Astrocyte of the spinal cord (primary cell): ENCODE measurements around the gene SRP68.

ENCODE experiments used
- DNase-seq: peaks from one replicate; pipeline ENCODE4 v3.0.0; 2011; ENCODE audit warnings: low read depth, low spot score
- H3K4me3 ChIP-seq: 2 replicates; pipeline ENCODE4 v1.5.1; 2011; ENCODE audit warnings: low read depth, mild to moderate bottlenecking, low read length, moderate library complexity
- in situ Hi-C: cut with HindIII; loops from 2 replicates; pipeline ENCODE4 v1.10.0; 2017; ENCODE audit warnings: low sequenced_read_pairs
- TF ChIP-seq, protein P1 (sequence below): IDR thresholded peaks from 2 replicates; pipeline ENCODE4 v1.5.1; 2012; ENCODE audit warnings: low read depth, mild to moderate bottlenecking, low read length, inconsistent platforms

SRP68 gene

GRCh38 chr17:76004750-76005262, 67.5 kb downstream of the SRP68 start:
- H3K4me3 ChIP-seq, result no peak overlapping the region
- peak; percentile 81 for DNase-seq
- in situ Hi-C loops, result no loop called here
- TF ChIP-seq, protein P1, sequence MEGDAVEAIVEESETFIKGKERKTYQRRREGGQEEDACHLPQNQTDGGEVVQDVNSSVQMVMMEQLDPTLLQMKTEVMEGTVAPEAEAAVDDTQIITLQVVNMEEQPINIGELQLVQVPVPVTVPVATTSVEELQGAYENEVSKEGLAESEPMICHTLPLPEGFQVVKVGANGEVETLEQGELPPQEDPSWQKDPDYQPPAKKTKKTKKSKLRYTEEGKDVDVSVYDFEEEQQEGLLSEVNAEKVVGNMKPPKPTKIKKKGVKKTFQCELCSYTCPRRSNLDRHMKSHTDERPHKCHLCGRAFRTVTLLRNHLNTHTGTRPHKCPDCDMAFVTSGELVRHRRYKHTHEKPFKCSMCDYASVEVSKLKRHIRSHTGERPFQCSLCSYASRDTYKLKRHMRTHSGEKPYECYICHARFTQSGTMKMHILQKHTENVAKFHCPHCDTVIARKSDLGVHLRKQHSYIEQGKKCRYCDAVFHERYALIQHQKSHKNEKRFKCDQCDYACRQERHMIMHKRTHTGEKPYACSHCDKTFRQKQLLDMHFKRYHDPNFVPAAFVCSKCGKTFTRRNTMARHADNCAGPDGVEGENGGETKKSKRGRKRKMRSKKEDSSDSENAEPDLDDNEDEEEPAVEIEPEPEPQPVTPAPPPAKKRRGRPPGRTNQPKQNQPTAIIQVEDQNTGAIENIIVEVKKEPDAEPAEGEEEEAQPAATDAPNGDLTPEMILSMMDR, result no peak

GRCh38 chr17:76003915-76004314, 68.4 kb downstream of the SRP68 start:
- TF ChIP-seq, protein P1, result no peak
- in situ Hi-C loops, result no loop called here
- no peak overlapping the region for H3K4me3 ChIP-seq
- no peak for DNase-seq

GRCh38 chr17:76002100-76002499, 70.2 kb downstream of the SRP68 start:
- in situ Hi-C loops, result no loop called here
- no peak for DNase-seq
- H3K4me3 ChIP-seq, result no peak overlapping the region
- TF ChIP-seq, protein P1, result no peak

GRCh38 chr17:76000755-76001521, 71.4 kb downstream of the SRP68 start, which contains the start of gene CDK3:
Gene CDK3, plus strand, starts transcription at chr17:76000855. Its CDS starts 571 bp downstream, at chr17:76001426.
- in situ Hi-C loops, result no loop called here

GRCh38 chr17:76000016-76000754, 72.1 kb downstream of the SRP68 start:
- TF ChIP-seq, protein P1, result peak; percentile 92
- no peak for DNase-seq
- in situ Hi-C loops, result no loop called here
- H3K4me3 ChIP-seq, result no peak overlapping the region

More at GRCh38 chr17:76000755-76001521, 71.4 kb downstream of the SRP68 start, which contains the start of gene CDK3:
- TF ChIP-seq, protein P1, result no peak
- no peak within 1 kb of the TSS for H3K4me3 ChIP-seq
- DNase-seq, result no peak

DNA sequence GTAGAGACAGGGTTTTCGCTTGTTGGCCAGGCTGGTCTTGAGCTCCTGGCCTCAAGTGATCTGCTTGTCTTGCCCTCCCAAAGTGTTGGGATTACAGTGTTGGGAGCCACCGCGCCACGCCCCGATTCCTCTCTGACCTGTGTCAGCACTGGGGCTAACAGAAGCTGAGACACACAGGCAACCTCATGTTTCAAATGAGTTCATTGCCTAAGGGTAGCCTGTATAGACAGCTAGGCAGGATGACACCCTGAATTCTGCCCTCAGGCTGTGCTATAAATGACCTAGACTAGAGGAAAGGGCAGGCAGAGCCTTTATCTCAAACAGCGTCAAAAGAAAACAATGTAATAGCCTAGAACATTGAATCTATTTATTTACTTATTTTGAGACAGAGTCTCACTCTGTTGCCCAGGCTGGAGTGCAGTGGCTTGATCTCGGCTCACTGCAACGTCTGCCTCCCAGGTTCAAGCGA, 74.0 kb downstream of the SRP68 start:
- in situ Hi-C loops, result no loop called here
- no peak for DNase-seq
- no peak overlapping the region for H3K4me3 ChIP-seq
- TF ChIP-seq, protein P1, result no peak
